NCI-H774 (cell line): ENCODE data around the gene RAD51D.
"Not testable (repeated sequence)": the region's sequence is repeated elsewhere in the genome, so short reads cannot be mapped to it uniquely, and the experiment has no call there.

ENCODE experiments used
- DNase-seq: peaks from one replicate; lab custom pipeline; 2025; lab: John Stamatoyannopoulos, UW

Gene RAD51D

GRCh38 chr17:35090707-35091106 is 29.0 kb downstream of the RAD51D start:
- DNase-seq: not testable (repeated sequence)

- peak; percentile 46 for DNase-seq
Measured at GRCh38 chr17:35089586-35090296, 29.9 kb downstream of the RAD51D start.

- peak; percentile 92 for DNase-seq
Measured at GRCh38 chr17:35088881-35089585, 30.6 kb downstream of the RAD51D start.

- DNase-seq: peak; percentile 35
Measured at GRCh38 chr17:35088356-35088880, 31.2 kb downstream of the RAD51D start.

- DNase-seq: no peak
Measured at GRCh38 chr17:35087731-35088355, 31.8 kb downstream of the RAD51D start.

- DNase-seq: no peak
Measured at GRCh38 chr17:35086931-35087573, 32.6 kb downstream of the RAD51D start.

- DNase-seq: no peak
Measured at GRCh38 chr17:35086164-35086563, 33.5 kb downstream of the RAD51D start.

GRCh38 chr17:35084987-35085386 is 34.7 kb downstream of the RAD51D start:
- DNase-seq: no peak

GRCh38 chr17:35083071-35083470 is 36.6 kb downstream of the RAD51D start:
- no peak for DNase-seq

GRCh38 chr17:35082073-35082657 is 37.5 kb downstream of the RAD51D start:
- peak; percentile 69 for DNase-seq

- DNase-seq: no peak
Measured at GRCh38 chr17:35081638-35082037, 38.0 kb downstream of the RAD51D start.

- DNase-seq: no peak
Measured at GRCh38 chr17:35080536-35080935, 39.1 kb downstream of the RAD51D start.

- DNase-seq: no peak
Measured at GRCh38 chr17:35079547-35080423, 39.9 kb downstream of the RAD51D start.

GRCh38 chr17:35076874-35077273 is 42.8 kb downstream of the RAD51D start:
- no peak for DNase-seq

- no peak for DNase-seq
Measured at GRCh38 chr17:35074711-35075707, 44.7 kb downstream of the RAD51D start.

- no peak for DNase-seq
Measured at GRCh38 chr17:35073991-35074627, 45.6 kb downstream of the RAD51D start.

- DNase-seq: no peak
Measured at GRCh38 chr17:35073183-35073790, 46.4 kb downstream of the RAD51D start.

GRCh38 chr17:35069311-35069710 is 50.3 kb downstream of the RAD51D start:
- DNase-seq: no peak

- no peak for DNase-seq
Measured at GRCh38 chr17:35068249-35068648, 51.4 kb downstream of the RAD51D start.
